ENCODE data around the gene HIF3A. TPM values are rescaled to one million over a fixed set of nuclear protein-coding genes. Genes with fewer than 3 reads are reported as not detected.
A peak's percentile ranks its signal among the peaks of the same experiment; 100 is the strongest.
"Not testable (repeated sequence)": the region's sequence is repeated elsewhere in the genome, so short reads cannot be mapped to it uniquely, and the experiment has no call there.

Gene HIF3A
- total RNA-seq, 1 donor from 2014 or later: 155 TPM

DNA sequence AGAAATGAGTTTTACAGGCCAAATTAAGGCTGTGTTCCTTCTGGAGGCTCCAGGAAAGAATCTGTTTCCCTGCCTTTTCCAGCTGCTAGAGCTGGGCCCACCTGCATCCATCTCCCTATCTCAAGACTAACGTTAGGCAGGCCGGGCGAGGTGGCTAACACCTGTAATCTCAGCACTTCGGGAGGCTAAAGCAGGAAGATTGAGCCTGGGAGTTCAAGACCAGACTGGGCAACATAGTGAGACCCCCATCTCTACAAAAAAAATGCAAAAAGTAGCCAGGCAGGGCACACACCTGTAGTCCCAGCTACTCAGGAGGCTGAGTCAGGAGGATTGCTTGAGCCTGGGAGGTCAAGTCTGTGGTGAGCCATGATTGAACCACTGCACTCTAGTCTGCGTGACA, 14.6 kb downstream of the HIF3A start:
- TF ChIP-seq CTCF (IDR thresholded peaks at IDR 0.05) (no peak), POLR2AphosphoS5 (IDR thresholded peaks at IDR 0.05; ENCODE audit: insufficient read depth in 1 of 2, low read depth in 1 of 2) (no peak), POLR2A (IDR thresholded peaks at IDR 0.05) (no peak)
- no peaks in the 10 kb centered on the region for H3K9me3 ChIP-seq
- H3K27me3 ChIP-seq: no peaks in the 10 kb centered on the region
- DNase-seq (ENCODE audit: extremely low spot score in 2 of 2): no peak
- intact Hi-C loops (cut with DNase I): no loop called here
- H3K4me3 ChIP-seq: no peak overlapping the region
- no peak overlapping the region for H3K27ac ChIP-seq
- H3K4me1 ChIP-seq: no peaks in the 10 kb centered on the region
- H3K36me3 ChIP-seq: peaks cover 0 to 42% of the 10 kb centered on the region in 2 donors

DNA sequence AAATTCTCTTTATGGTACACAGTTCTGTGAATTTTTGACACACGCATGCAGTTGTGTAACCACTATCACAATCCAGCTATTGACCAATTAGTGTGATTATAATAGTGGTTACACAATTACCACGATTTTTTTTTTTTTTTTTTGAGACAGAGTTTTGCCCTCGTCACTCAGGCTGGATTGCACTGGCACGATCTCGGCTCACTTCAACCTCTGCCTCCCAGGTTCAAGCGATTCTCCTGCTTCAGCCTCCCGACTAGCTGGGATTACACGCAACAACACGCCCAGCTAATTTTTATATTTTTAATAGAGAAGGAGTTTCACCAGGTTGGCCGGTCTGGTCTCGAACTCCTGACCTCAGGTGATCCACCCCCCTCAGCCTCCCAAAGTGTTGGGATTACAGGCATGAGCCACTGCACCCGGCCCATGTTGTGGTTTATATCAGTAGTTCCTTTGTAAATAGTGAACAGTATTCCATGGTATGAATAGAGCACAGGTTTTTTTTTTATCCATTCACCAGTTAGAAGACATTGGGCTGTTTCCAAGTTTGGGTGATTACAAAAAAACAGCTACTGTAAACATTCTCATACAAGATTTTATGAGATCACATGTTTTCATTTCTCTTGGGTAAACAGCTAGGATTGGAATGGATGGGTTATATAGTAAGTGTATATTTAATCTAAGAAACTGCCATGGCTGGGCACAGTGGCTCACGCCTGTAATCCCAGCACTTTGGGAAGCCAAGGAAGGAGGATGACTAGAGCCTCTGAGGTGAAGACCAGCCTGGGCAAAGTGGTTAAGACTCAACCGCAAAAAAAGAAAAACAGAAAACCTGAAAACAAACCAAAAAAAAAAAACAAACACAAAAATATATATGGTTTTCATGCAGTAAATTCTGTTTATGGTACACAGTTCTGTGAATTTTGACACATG, 17.0 kb downstream of the HIF3A start:
- DNase-seq (ENCODE audit: extremely low spot score in 2 of 2); H3K27me3 ChIP-seq; H3K4me1 ChIP-seq; intact Hi-C loops (cut with DNase I); H3K9me3 ChIP-seq; H3K27ac ChIP-seq; H3K4me3 ChIP-seq: not testable (repeated sequence)
- H3K36me3 ChIP-seq: peaks cover 0 to 41% of the 10 kb centered on the region in 2 donors

- no peaks in the 10 kb centered on the region for H3K4me1 ChIP-seq
- DNase-seq (ENCODE audit: extremely low spot score in 2 of 2): no peak
- H3K9me3 ChIP-seq: no peaks in the 10 kb centered on the region
- no peak overlapping the region for H3K4me3 ChIP-seq
- no peak overlapping the region for H3K27ac ChIP-seq
- peaks cover 0 to 31% of the 10 kb centered on the region in 2 donors for H3K36me3 ChIP-seq
- intact Hi-C loops (cut with DNase I): no loop called here
- no peaks in the 10 kb centered on the region for H3K27me3 ChIP-seq
- no peak for TF ChIP-seq CTCF (IDR thresholded peaks at IDR 0.05)
- TF ChIP-seq POLR2A (IDR thresholded peaks at IDR 0.05): no peak
- no peak for TF ChIP-seq POLR2AphosphoS5 (IDR thresholded peaks at IDR 0.05; ENCODE audit: insufficient read depth in 1 of 2, low read depth in 1 of 2)
Measured at GRCh38 chr19:46317339-46317738, 20.5 kb downstream of the HIF3A start.

GRCh38 chr19:46319613-46320012, 22.8 kb downstream of the HIF3A start:
- intact Hi-C loops (cut with DNase I): no loop called here
- TF ChIP-seq POLR2A (IDR thresholded peaks at IDR 0.05): no peak
- no peak for TF ChIP-seq CTCF (IDR thresholded peaks at IDR 0.05)
- no peak for TF ChIP-seq POLR2AphosphoS5 (IDR thresholded peaks at IDR 0.05; ENCODE audit: insufficient read depth in 1 of 2, low read depth in 1 of 2)
- no peak overlapping the region for H3K27ac ChIP-seq
- H3K36me3 ChIP-seq: peaks cover 0 to 52% of the 10 kb centered on the region in 2 donors
- no peaks in the 10 kb centered on the region for H3K9me3 ChIP-seq
- DNase-seq (ENCODE audit: extremely low spot score in 2 of 2): no peak
- H3K4me1 ChIP-seq: no peaks in the 10 kb centered on the region
- H3K27me3 ChIP-seq: no peaks in the 10 kb centered on the region
- no peak overlapping the region for H3K4me3 ChIP-seq

GRCh38 chr19:46320559-46320958, 23.7 kb downstream of the HIF3A start:
- Histone ChIP-seq H3K27ac (no peak overlapping the region), H3K4me3 (no peak overlapping the region), H3K9me3 (no peaks in the 10 kb centered on the region), H3K27me3 (no peaks in the 10 kb centered on the region), H3K36me3 (peaks cover 0 to 61% of the 10 kb centered on the region in 2 donors), H3K4me1 (no peaks in the 10 kb centered on the region)
- intact Hi-C loops (cut with DNase I): no loop called here
- no peak for DNase-seq (ENCODE audit: extremely low spot score in 2 of 2)
- TF ChIP-seq POLR2A (IDR thresholded peaks at IDR 0.05) (no peak), POLR2AphosphoS5 (IDR thresholded peaks at IDR 0.05; ENCODE audit: insufficient read depth in 1 of 2, low read depth in 1 of 2) (peak in 1 of 2 donors; percentile 18)

DNA sequence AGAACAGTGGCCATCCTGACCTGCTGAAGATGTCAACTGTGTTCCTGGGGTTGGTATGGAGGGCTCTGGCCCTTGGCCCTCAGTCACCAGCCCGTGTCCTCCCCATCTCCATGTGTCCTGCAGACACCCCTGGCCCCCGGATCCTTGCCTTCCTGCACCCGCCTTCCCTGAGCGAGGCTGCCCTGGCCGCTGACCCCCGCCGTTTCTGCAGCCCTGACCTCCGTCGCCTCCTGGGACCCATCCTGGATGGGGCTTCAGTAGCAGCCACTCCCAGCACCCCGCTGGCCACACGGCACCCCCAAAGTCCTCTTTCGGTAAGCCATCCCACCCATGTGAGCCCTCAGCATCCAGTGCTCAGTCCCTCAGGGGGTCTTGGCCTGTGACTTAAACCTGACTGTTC, 24.8 kb downstream of the HIF3A start:
- no peak overlapping the region for H3K4me3 ChIP-seq
- TF ChIP-seq CTCF (IDR thresholded peaks at IDR 0.05) (no peak), POLR2AphosphoS5 (IDR thresholded peaks at IDR 0.05; ENCODE audit: insufficient read depth in 1 of 2, low read depth in 1 of 2) (no peak), POLR2A (IDR thresholded peaks at IDR 0.05) (no peak)
- DNase-seq (ENCODE audit: extremely low spot score in 2 of 2): no peak
- H3K27ac ChIP-seq: no peak overlapping the region
- no peaks in the 10 kb centered on the region for H3K27me3 ChIP-seq
- intact Hi-C loops (cut with DNase I): no loop called here
- no peaks in the 10 kb centered on the region for H3K9me3 ChIP-seq
- H3K36me3 ChIP-seq: peaks cover 0 to 72% of the 10 kb centered on the region in 2 donors
- no peaks in the 10 kb centered on the region for H3K4me1 ChIP-seq

DNA sequence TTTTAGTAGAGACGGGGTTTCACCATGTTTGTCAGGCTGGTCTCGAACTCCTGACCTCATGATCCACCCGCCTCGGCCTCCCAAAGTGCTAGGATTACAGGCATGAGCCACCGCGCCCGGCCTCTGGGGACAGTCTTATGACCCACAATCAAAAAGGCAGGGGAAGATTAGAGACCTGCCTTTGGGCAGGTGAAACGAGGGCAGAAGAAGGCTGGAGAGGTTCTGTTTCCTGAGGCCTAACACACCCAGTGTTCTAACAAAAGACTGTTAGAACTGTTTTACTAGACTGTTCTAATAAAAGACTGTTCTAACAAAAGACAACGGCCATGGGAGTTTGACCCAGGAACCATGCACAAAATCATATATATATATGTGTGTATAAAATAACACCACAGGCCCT, 26.4 kb downstream of the HIF3A start:
- H3K4me3 ChIP-seq; H3K27ac ChIP-seq; DNase-seq (ENCODE audit: extremely low spot score in 2 of 2); intact Hi-C loops (cut with DNase I); H3K27me3 ChIP-seq; H3K9me3 ChIP-seq; H3K4me1 ChIP-seq: not testable (repeated sequence)
- H3K36me3 ChIP-seq: peaks cover 0 to 73% of the 10 kb centered on the region in 2 donors
